K562 (cell line): ENCODE results near the gene CSKMT. TPM values are rescaled to one million over a fixed set of nuclear protein-coding genes. Genes with fewer than 3 reads are reported as not detected.
A peak's percentile ranks its signal among the peaks of the same experiment; 100 is the strongest.

Experiments
- ATAC-seq: fragments of 200-7000 bp; cut with Tn5 transposase; 3 replicates; pipeline ENCODE4 v1.9.1; 2020; ENCODE audit warnings: moderate library complexity
- BruUV-seq: library from RNA; stranded (reverse); fragments of 400-500 nt; replicated peaks from 2 replicates; lab custom pipeline; 2021; lab: Mats Ljungman, UMichigan
- CTCF ChIA-PET: fragments of 300-600 bp; formaldehyde crosslinking; extraction: SDS; loops from one replicate; lab custom pipeline; 2021; ENCODE audit warnings: low intra/inter-chr PET ratio; lab: Yijun Ruan, JAX
- POLR2A ChIA-PET: fragments of 300-600, 350-650 bp; sonication (Branson Sonifier 250); formaldehyde crosslinking; extraction: SDS; loops from one replicate; lab custom pipeline; 2021; ENCODE audit warnings: antibody characterized with exemption, inconsistent platforms; lab: Yijun Ruan, JAX
- DNase-seq, 4 experiments: peaks; one replicate each; pipeline versions ENCODE4 v3.0.0 to v3.0.0-alpha.2; 2011 to 2018; ENCODE audit warnings: low spot score in 3 of 4, mixed read lengths in 3 of 4; ENCODE audit errors: extremely low read depth in 1 of 4
- FAIRE-seq: peaks from 2 replicates; lab custom pipeline; 2011; peaks lifted over from hg19 to GRCh38; lab: Jason Lieb, UNC
- H2AFZ ChIP-seq: 2 replicates; pipeline ENCODE4 v1.6.0; 2011; ENCODE audit warnings: low read depth, low read length, control low read depth, inconsistent platforms
- H3K27ac ChIP-seq: fragments of 200-600 bp; 3 replicates; pipeline ENCODE4 v1.8.0; 2011; ENCODE audit warnings: low read depth, mild to moderate bottlenecking, control low read depth, inconsistent platforms, low read length, moderate library complexity, mixed read lengths; ENCODE audit errors: extremely low read depth
- H3K27me3 ChIP-seq, 2 experiments: fragments of 300-600 bp in 1 of 2; 2 replicates in 1 of 2; 3 replicates in 1 of 2; pipeline versions ENCODE4 v1.6.0 to v1.8.0; 2011; ENCODE audit warnings: inconsistent platforms in 2 of 2, low read length in 2 of 2, mild to moderate bottlenecking in 1 of 2, mixed read lengths in 1 of 2, moderate library complexity in 1 of 2; ENCODE audit not compliant: control insufficient read depth in 2 of 2, insufficient read depth in 2 of 2
- H3K36me3 ChIP-seq: fragments of 300-600 bp; 3 replicates; pipeline ENCODE4 v1.8.0; 2011; ENCODE audit warnings: mild to moderate bottlenecking, low read length, inconsistent platforms; ENCODE audit not compliant: control insufficient read depth, insufficient read depth
- H3K4me1 ChIP-seq, 2 experiments: fragments of 200-600 bp in 1 of 2; replicated peaks in 1 of 2; 2 replicates in 1 of 2; 3 replicates in 1 of 2; pipeline versions ENCODE4 v1.5.1 to v1.8.0; 2011; ENCODE audit warnings: inconsistent platforms in 2 of 2, low read length in 2 of 2, mild to moderate bottlenecking in 1 of 2, mixed read lengths in 1 of 2, moderate library complexity in 1 of 2; ENCODE audit not compliant: control insufficient read depth in 2 of 2, insufficient read depth in 2 of 2
- H3K4me2 ChIP-seq: 2 replicates; pipeline ENCODE4 v1.6.1; 2011; ENCODE audit warnings: low read length, control low read depth, inconsistent platforms, mixed read lengths; ENCODE audit not compliant: insufficient read depth
- H3K4me3 ChIP-seq: fragments of 200-600 bp; sonication (generic), shearing (Covaris generic); 2 replicates; pipeline ENCODE4 v1.5.1; 2016; ENCODE audit warnings: control low read depth, inconsistent platforms
- H3K79me2 ChIP-seq: fragments of 200-600 bp; 3 replicates; pipeline ENCODE4 v1.8.0; 2011; ENCODE audit warnings: low read length, inconsistent platforms; ENCODE audit not compliant: control insufficient read depth, insufficient read depth
- H3K9ac ChIP-seq, 2 experiments: 2 replicates each; pipeline versions ENCODE4 v1.6.0 to v1.6.1; 2011; ENCODE audit warnings: low read depth in 2 of 2, low read length in 2 of 2, control low read depth in 1 of 2, inconsistent platforms in 1 of 2, mild to moderate bottlenecking in 1 of 2, mixed read lengths in 1 of 2; ENCODE audit not compliant: insufficient read depth in 1 of 2
- H3K9me1 ChIP-seq: one replicate; pipeline ENCODE4 v1.6.0; 2011; ENCODE audit warnings: inconsistent platforms, mild to moderate bottlenecking, low read length, moderate library complexity; ENCODE audit not compliant: control insufficient read depth, insufficient read depth
- H3K9me3 ChIP-seq: replicated peaks from 2 replicates; pipeline ENCODE4 v1.5.1; 2011; ENCODE audit warnings: low read depth, low read length, inconsistent platforms; ENCODE audit not compliant: control insufficient read depth, insufficient read depth
- H4K20me1 ChIP-seq: replicated peaks from 2 replicates; pipeline ENCODE4 v1.6.1; 2011; ENCODE audit warnings: low read length, inconsistent platforms, mixed read lengths; ENCODE audit not compliant: control insufficient read depth, insufficient read depth
- ATF2 ChIP-seq: sonication (generic); formaldehyde crosslinking; IDR thresholded peaks from 2 replicates; pipeline ENCODE4 v1.8.1; 2022; ENCODE audit warnings: missing genetic modification reagents
- ATF6 ChIP-seq: sonication (generic); formaldehyde crosslinking; IDR thresholded peaks from 2 replicates; pipeline ENCODE4 v1.4.0; 2020; ENCODE audit warnings: mild to moderate bottlenecking, missing genetic modification reagents
- CSDE1 ChIP-seq, 2 experiments: fragments of 450-650 bp; IDR thresholded peaks; 2 replicates each; pipeline ENCODE4 v1.6.1; 2016; ENCODE audit warnings: mild to moderate bottlenecking in 1 of 2
- E2F5 ChIP-seq: sonication (generic); formaldehyde crosslinking; IDR thresholded peaks from 2 replicates; pipeline ENCODE4 v1.8.0; 2022; ENCODE audit warnings: mild to moderate bottlenecking, missing genetic modification reagents
- FOXK1 ChIP-seq: sonication (generic); formaldehyde crosslinking; IDR thresholded peaks from 2 replicates; pipeline ENCODE4 v1.8.0; 2022; ENCODE audit warnings: missing genetic modification reagents, mild to moderate bottlenecking, borderline replicate concordance
- GTF2E2 ChIP-seq: fragments of 200-800 bp; sonication (Bioruptor generic); IDR thresholded peaks from 2 replicates; pipeline ENCODE4 v1.6.1; 2016; ENCODE audit warnings: missing genetic modification characterization, missing compliant biosample characterization
- KDM1A ChIP-seq, 2 experiments: fragments of 450-650 bp; IDR thresholded peaks; 2 replicates each; pipeline ENCODE4 v1.6.1; 2016; ENCODE audit warnings: mild to moderate bottlenecking in 2 of 2
- SIN3A ChIP-seq, 2 experiments: fragments of 150-350 bp in 1 of 2; IDR thresholded peaks; 2 replicates each; pipeline ENCODE4 v1.6.1; 2011 to 2016; ENCODE audit warnings: borderline replicate concordance in 2 of 2, low read depth in 2 of 2, low read length in 2 of 2, mild to moderate bottlenecking in 2 of 2, moderate library complexity in 2 of 2; ENCODE audit not compliant: control insufficient read depth in 1 of 2
- SOX6 ChIP-seq: fragments of 450-650 bp; IDR thresholded peaks from 2 replicates; pipeline ENCODE4 v1.6.1; 2014; ENCODE audit warnings: mild to moderate bottlenecking
- TAF1 ChIP-seq: IDR thresholded peaks from 2 replicates; pipeline ENCODE4 v1.6.1; 2011; ENCODE audit warnings: mild to moderate bottlenecking, low read length, moderate library complexity; ENCODE audit not compliant: insufficient read depth, control insufficient read depth, severe bottlenecking; ENCODE audit errors: extremely low read depth
- TRIM25 ChIP-seq: fragments of 450-650 bp; IDR thresholded peaks from 2 replicates; pipeline ENCODE4 v1.7.0; 2016; ENCODE audit warnings: borderline replicate concordance
- ZFX ChIP-seq: sonication (generic); formaldehyde crosslinking; IDR thresholded peaks from 2 replicates; pipeline ENCODE4 v1.8.0; 2022; ENCODE audit warnings: mild to moderate bottlenecking, missing genetic modification reagents, moderate library complexity
- ZKSCAN1 ChIP-seq: fragments of 150-350 bp; IDR thresholded peaks from 2 replicates; pipeline ENCODE4 v1.6.1; 2016; ENCODE audit warnings: low read depth, low read length
- WGBS: fragments of 100-300 bp; shearing (Covaris generic); methylation state at CpG from one replicate; pipeline ENCODE4 v1.1.6; 2016; ENCODE audit warnings: low coverage, mixed read lengths; ENCODE audit not compliant: insufficient coverage; ENCODE audit errors: missing lambda C conversion rate; 5-methylcytosine and 5-hydroxymethylcytosine counted together
- in situ Hi-C: fragments of 300-500 bp; cut with MboI; formaldehyde crosslinking; loops from 4 replicates; pipeline ENCODE4 v1.15.0; 2018; ENCODE audit warnings: inconsistent platforms, mixed read lengths
- intact Hi-C: fragments of 100-400 bp; cut with micrococcal nuclease; formaldehyde crosslinking; loops from 2 replicates; pipeline ENCODE4 v1.14.2; 2022
- polyA plus RNA-seq, 8 experiments: library from polyadenylated mRNA; depleted of rRNA in 4 of 8; stranded (reverse) in 5 of 8; unstranded in 3 of 8; fragments of >200 nt; fragmentation: Nextera tagmentation in 2 of 8; fragmentation: Illumina TruSeq in 1 of 8; extraction: Ambion mirVana in 2 of 8; extraction: Trizol in 1 of 8; gene quantifications; 2 replicates each; pipeline versions ENCODE4 v1.2.1 to v1.2.3, GENCODE V29; 2011 to 2014; ENCODE audit warnings: inconsistent platforms in 1 of 8, missing spikeins in 1 of 8
- total RNA-seq, 7 experiments: library from RNA; depleted of rRNA in 6 of 7; stranded (reverse); fragments of >200 nt in 6 of 7; fragmentation: Illumina TruSeq in 2 of 7; extraction: Trizol in 2 of 7; gene quantifications; 2 replicates each; pipeline versions ENCODE4 v1.2.1 to v1.2.3, GENCODE V29; 2011 to 2021; ENCODE audit warnings: low replicate concordance in 1 of 7

The CSKMT gene
- total and polyA plus RNA-seq, 9 of the 15 experiments (the other 6 are each of a cell fraction or from before 2014, with no cell fraction given), result 10.3 to 108 (median 27.2) TPM

GRCh38 chr11:62671608-62672389, 6.7 kb downstream of the CSKMT start, which contains the start of the genes LBHD1 and UQCC3:
Gene LBHD1, minus strand, starts transcription at chr11:62672267. Its CDS starts 2,236 bp downstream, at chr11:62670031.
Gene UQCC3, plus strand, starts transcription at chr11:62671673. Its CDS starts 73 bp downstream, at chr11:62671746.
- Histone ChIP-seq H3K27me3 (no peaks in the 10 kb centered on the region), H3K4me1 (peaks cover 34 to 57% of the 10 kb centered on the region in 2 experiments; a peak in 4 of 5 replicates), H3K9ac (peak within 1 kb of the TSS; percentile 94 to 100), H4K20me1 (peaks cover 4% of the 10 kb centered on the region; the same call in 1 of the 2 replicates), H3K79me2 (peaks cover 83% of the 10 kb centered on the region), H2AFZ (peak within 1 kb of the TSS; percentile 77), H3K4me3 (peak within 1 kb of the TSS; percentile 91), H3K36me3 (peaks cover 59% of the 10 kb centered on the region), H3K9me1 (no peaks in the 10 kb centered on the region), H3K4me2 (peak within 1 kb of the TSS; percentile 86), H3K9me3 (no peaks in the 10 kb centered on the region), H3K27ac (peak within 1 kb of the TSS; percentile 94)
- peak; percentile 72 for ATAC-seq
- in situ Hi-C loops (no loop called here), intact Hi-C loops (loop anchor here (5.0 kb wide), 1 partner anchor 69 kb away; the partner anchor contains the start of gene MTA2)
- BruUV-seq, result TSS peak; percentile 61
- ChIA-PET CTCF (no interaction called here), POLR2A (interaction anchor here (0.5 to 8.8 kb wide), 31 partner anchors 8 to 1513 kb away, joined by 3 to 83 read pairs (median 4); partner anchors contain the start of genes B3GAT3, EEF1G, GANAB and HNRNPUL2)
- under 1% methylated on average over 59 of the region's 59 CpGs for WGBS
- no peak for FAIRE-seq
- peak; percentile 66 to 96 (median 74) for DNase-seq
- TF ChIP-seq ZKSCAN1 (no peak), E2F5 (CRISPR knock-in tag) (peak; percentile 79), ATF6 (CRISPR knock-in tag) (0 out of 2 replicates have a peak, but pooled peaks have one; percentile 37), CSDE1 (IDR thresholded peaks at IDR 0.05) (peak in 1 of 2 experiments; percentile 40; a peak in 1 of 4 replicates), KDM1A (IDR thresholded peaks at IDR 0.05) (no peak), SOX6 (peak; percentile 62), SIN3A (IDR thresholded peaks at IDR 0.05; ENCODE audit: borderline replicate concordance in 2 of 2, control insufficient read depth in 1 of 2, low read depth in 2 of 2, low read length in 2 of 2) (peak; percentile 52 to 85; a peak in 2 of 4 replicates), ATF2 (no peak), GTF2E2 (tag) (0 out of 2 replicates have a peak, but pooled peaks have one; percentile 80), ZFX (CRISPR knock-in tag) (peak; percentile 36), TAF1 (peak; percentile 92), TRIM25 (0 out of 2 replicates have a peak, but pooled peaks have one; percentile 13), FOXK1 (CRISPR knock-in tag) (peak; percentile 67; the same call in 1 of the 2 replicates)
